Psoas muscle (tissue), 8 donors: Measurements from ENCODE around the gene DYNLT1. TPM values are rescaled to one million over a fixed set of nuclear protein-coding genes. Genes with fewer than 3 reads are reported as not detected.
"Not testable (repeated sequence)": the region's sequence is repeated elsewhere in the genome, so short reads cannot be mapped to it uniquely, and the experiment has no call there.

Source experiments
- ATAC-seq, 4 donors: fragments of 200-7000 bp; cut with Tn5 transposase; one replicate each; pipeline ENCODE4 v1.9.1; 2020; ENCODE audit warnings: moderate library complexity in 3 of 4, mild to moderate bottlenecking in 2 of 4
- DNase-seq, 2 donors: peaks; one replicate each; pipeline ENCODE4 v3.0.0-alpha.2; 2020
- H3K27ac ChIP-seq: fragments of 200-600 bp; one replicate; pipeline ENCODE4 v1.8.0; 2022
- H3K27me3 ChIP-seq, 3 donors: fragments of 200-600 bp in 1 of 3; one replicate each; pipeline versions ENCODE4 v1.6.1 to v1.8.0; 2013 to 2022; ENCODE audit warnings: low read length in 2 of 3, mild to moderate bottlenecking in 2 of 3, moderate library complexity in 1 of 3; ENCODE audit not compliant: insufficient read depth in 3 of 3
- H3K36me3 ChIP-seq, 2 donors: fragments of 200-600 bp in 1 of 2; one replicate each; pipeline versions ENCODE4 v1.6.1 to v1.8.0; 2013 to 2022; ENCODE audit warnings: low read depth in 1 of 2, mild to moderate bottlenecking in 1 of 2, moderate library complexity in 1 of 2; ENCODE audit not compliant: insufficient read depth in 1 of 2
- H3K4me1 ChIP-seq: fragments of 200-600 bp; one replicate; pipeline ENCODE4 v1.8.0; 2022
- H3K4me3 ChIP-seq: fragments of 200-600 bp; one replicate; pipeline ENCODE4 v1.8.0; 2022; ENCODE audit warnings: mild to moderate bottlenecking
- H3K9me3 ChIP-seq: fragments of 200-600 bp; one replicate; pipeline ENCODE4 v1.8.0; 2022
- WGBS, 3 donors: extraction: QIAGEN DNeasy Blood & Tissue Kit; methylation state at CpG; one replicate each; pipeline versions ENCODE4 v1.1.6 to v1.1.7; 2013; 5-methylcytosine and 5-hydroxymethylcytosine counted together
- intact Hi-C, 2 donors: fragments of 100-400 bp; cut with DNase I; formaldehyde crosslinking; loops; one replicate each; pipeline versions ENCODE4 v1.11.0 to v1.14.2; 2022
- polyA plus RNA-seq, 3 donors: library from polyadenylated mRNA; stranded (reverse); fragments of 200-250 nt; gene quantifications; one replicate each; pipeline ENCODE4 v1.2.3, GENCODE V29; 2013
- total RNA-seq, 4 donors: library from RNA; stranded (reverse); fragmentation: NEBNext Ultra II Directional in 2 of 4; extraction: Animal tissue kit (Norgen Biotek cat#: 25700) in 2 of 4; gene quantifications; one replicate each; pipeline versions ENCODE4 v1.2.1 to v1.2.4, GENCODE V29; 2021 to 2023
- TF ChIP-seq, protein P1 (sequence below): fragments of 200-600 bp; IDR thresholded peaks from one replicate; pipeline ENCODE4 v1.8.0; 2022; ENCODE audit warnings: antibody characterized with exemption
- donor health status: healthy with polysubstance abuse.
- donor health status: DM: no; HTN: no; CAD: no; lungs with moderate emphysema.
- donor health status: Bipolar disorder and iron deficiency.
- donor health status: healthy.
- donor health status: DM: yes; HTN: yes; CAD: no.
- donor health status: DM: no; HTN: no; CAD: no.
- donor health status: DM: no; HTN: no; CAD: no.
- donor health status: DM: yes; HTN: yes; CAD: no.

DYNLT1 gene
- total and polyA plus RNA-seq, 7 donors: 112 to 202 (median 146) TPM

DNA sequence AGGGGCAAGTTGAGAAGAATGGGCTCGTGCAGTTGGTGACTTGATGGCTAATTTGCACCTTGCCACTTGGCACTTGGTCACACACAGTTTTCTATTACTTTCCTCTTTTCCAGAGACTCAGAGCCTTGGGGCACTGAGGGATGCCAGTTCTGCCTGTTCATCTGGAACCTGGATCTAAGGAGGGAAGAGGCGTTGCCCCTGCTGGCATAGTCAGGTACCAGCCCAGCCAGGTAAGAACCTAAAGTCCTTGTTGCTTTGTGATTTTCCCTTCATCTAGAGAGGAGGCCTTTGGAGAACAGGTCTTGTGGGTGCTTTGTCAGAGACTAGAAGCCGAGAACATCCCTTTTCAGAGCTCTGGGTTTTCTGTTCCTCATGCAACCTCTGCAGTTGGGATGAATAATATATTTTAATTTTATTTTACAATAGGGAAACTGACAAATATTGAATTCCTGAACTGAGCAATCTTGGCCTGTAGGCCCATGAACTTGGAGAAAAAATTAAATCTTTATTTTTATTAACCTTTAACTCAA lies 16.7 kb upstream of the DYNLT1 start:
- no peak overlapping the region for H3K4me3 ChIP-seq
- TF ChIP-seq, protein P1, sequence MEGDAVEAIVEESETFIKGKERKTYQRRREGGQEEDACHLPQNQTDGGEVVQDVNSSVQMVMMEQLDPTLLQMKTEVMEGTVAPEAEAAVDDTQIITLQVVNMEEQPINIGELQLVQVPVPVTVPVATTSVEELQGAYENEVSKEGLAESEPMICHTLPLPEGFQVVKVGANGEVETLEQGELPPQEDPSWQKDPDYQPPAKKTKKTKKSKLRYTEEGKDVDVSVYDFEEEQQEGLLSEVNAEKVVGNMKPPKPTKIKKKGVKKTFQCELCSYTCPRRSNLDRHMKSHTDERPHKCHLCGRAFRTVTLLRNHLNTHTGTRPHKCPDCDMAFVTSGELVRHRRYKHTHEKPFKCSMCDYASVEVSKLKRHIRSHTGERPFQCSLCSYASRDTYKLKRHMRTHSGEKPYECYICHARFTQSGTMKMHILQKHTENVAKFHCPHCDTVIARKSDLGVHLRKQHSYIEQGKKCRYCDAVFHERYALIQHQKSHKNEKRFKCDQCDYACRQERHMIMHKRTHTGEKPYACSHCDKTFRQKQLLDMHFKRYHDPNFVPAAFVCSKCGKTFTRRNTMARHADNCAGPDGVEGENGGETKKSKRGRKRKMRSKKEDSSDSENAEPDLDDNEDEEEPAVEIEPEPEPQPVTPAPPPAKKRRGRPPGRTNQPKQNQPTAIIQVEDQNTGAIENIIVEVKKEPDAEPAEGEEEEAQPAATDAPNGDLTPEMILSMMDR: no peak
- DNase-seq: no peak
- H3K9me3 ChIP-seq: no peaks in the 10 kb centered on the region
- no peak for ATAC-seq
- H3K27ac ChIP-seq: no peak overlapping the region
- H3K36me3 ChIP-seq: peaks cover 0 to 6% of the 10 kb centered on the region in 2 donors
- WGBS, 3 donors: 88 to 95% (median 93%) methylated on average over 3 of the region's 3 CpGs
- peaks cover 21% of the 10 kb centered on the region for H3K4me1 ChIP-seq
- H3K27me3 ChIP-seq: no peaks in the 10 kb centered on the region
- intact Hi-C loops: loop anchor here in 1 of 2 donors (5.0 kb wide), 1 partner anchor 36 kb away; no protein-coding TSS in a partner anchor

DNA sequence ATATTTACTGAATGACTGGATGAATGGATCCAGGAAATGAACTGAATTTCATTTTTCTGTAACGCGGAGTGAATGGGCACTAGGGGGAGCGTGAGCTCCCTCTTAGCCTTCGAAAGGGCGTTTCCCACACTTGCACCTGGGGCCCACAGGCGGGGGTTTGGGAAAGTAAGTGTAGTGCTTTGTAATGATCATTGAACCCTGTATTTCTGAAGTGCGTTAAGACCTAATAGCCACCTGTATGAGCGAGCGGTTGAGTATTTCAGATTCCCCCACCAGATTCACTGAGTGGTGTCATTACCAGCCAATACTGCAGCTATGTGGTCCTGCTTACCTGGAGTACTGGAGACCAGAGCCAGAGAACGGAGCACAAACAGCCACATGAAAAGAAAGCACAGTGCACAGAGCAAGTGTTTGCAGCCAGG lies 15.8 kb upstream of the DYNLT1 start:
- no peaks in the 10 kb centered on the region for H3K9me3 ChIP-seq
- no peak overlapping the region for H3K4me3 ChIP-seq
- peaks cover 20% of the 10 kb centered on the region for H3K4me1 ChIP-seq
- intact Hi-C loops: loop anchor here in 1 of 2 donors (5.0 kb wide), 1 partner anchor 37 kb away; no protein-coding TSS in a partner anchor
- H3K27me3 ChIP-seq: no peaks in the 10 kb centered on the region
- ATAC-seq: no peak
- TF ChIP-seq, protein P1: peak; percentile 31
- 44 to 59% (median 59%) methylated on average over 10 of the region's 10 CpGs for WGBS, 3 donors
- H3K27ac ChIP-seq: no peak overlapping the region
- no peaks in the 10 kb centered on the region for H3K36me3 ChIP-seq
- DNase-seq: no peak

DNA sequence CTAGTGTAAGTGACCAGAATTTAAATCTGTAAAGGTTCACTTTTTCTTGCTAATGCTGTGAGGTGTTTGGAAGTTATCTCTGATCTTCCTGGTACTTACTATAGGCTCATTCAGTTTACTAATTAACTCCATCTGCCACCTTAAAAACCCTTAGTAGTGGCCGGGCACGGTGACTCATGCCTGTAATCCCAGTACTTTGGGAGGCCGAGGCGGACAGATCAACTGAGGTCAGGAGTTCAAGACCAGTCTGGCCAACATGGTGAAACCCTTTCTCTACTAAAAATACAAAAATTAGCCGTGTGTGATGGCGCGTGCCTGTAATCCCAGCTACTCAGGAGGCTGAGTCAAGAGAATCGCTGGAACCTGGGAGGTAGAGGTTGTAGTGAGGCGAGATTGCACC lies 12.4 kb upstream of the DYNLT1 start:
- H3K27ac ChIP-seq, ATAC-seq, H3K36me3 ChIP-seq, intact Hi-C loops, DNase-seq, H3K27me3 ChIP-seq, H3K4me3 ChIP-seq, H3K9me3 ChIP-seq: not testable (repeated sequence)
- WGBS, 3 donors: 63 to 73% (median 66%) methylated on average over 9 of the region's 9 CpGs
- H3K4me1 ChIP-seq: peaks cover 20% of the 10 kb centered on the region

DNA sequence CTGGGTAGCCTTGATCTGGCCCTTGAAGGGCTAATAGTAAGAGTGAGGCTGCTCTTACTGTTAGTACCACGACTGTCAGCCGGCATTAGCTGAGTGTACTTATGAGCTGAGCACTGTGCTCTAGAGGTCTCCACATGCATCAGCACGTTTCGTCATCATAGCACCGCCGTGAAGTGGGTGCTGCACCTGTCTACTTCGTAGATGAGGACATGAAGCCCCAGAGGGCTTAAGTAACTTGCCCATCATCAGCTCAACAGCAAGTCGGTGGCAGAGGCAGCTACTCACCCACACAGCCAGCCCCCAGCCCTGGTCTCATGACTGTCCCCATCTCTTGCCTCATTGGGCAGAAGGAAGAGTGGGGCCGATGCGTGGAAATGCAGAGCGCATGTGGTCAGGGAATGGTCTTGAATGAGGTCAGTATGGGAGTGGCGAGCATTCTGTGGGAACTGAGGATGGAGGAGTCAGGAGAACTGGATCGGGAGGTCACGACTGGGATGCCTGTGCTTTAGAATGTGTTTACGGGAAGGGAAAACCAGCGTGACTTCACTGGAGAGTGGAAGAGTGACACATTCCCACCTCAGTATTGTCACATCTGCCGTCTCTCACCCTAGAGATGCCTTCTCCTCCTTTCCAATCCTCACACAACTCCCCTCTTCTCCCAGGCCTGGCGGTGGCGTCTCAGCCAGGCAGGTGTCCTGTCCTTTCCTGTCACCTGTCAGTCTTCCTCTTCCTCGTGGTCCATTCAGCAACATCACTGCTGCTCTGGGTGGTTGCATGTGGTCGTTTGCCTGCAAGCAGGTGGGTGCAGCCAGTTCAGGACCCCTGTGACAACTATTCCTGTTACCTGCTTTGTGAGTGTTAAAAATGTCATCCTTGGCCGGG lies 11.3 kb upstream of the DYNLT1 start:
- H3K4me1 ChIP-seq: peaks cover 20% of the 10 kb centered on the region
- ATAC-seq (peak; percentile 41 to 78 (median 54)), DNase-seq (peak in 1 of 2 donors; percentile 56)
- no peaks in the 10 kb centered on the region for H3K36me3 ChIP-seq
- TF ChIP-seq, protein P1: no peak
- peak overlapping the region; percentile 85 for H3K27ac ChIP-seq
- H3K4me3 ChIP-seq: peak overlapping the region; percentile 29
- no peaks in the 10 kb centered on the region for H3K27me3 ChIP-seq
- intact Hi-C loops: no loop called here
- H3K9me3 ChIP-seq: no peaks in the 10 kb centered on the region
- 75 to 82% (median 79%) methylated on average over 21 to 22 of the region's 22 CpGs for WGBS, 3 donors

DNA sequence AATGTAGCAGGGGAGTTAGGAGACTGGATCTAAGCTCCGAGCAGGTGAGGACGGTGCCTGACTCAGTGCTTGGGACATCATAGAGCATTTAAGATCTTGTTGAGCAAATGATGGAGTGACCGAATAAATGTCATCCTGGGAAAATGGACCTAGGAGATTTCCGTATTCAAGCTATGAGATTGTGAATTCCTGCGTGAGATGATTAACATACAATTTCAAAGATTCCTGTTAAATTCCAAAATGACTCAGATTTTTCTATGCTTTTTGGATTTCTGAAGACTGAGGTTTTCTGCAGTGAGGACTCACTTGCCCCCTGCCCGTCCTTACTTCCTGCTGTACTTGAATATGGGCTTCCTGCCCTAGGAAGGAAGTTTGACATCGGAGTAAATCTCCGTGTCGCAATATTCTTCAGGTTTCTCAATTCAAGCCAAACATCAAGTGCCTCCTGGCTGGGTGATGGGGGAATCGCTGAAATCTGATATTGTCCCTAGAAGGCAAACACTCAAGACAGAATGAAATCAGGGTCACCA lies 10.5 kb upstream of the DYNLT1 start:
- peak overlapping the region; percentile 85 for H3K27ac ChIP-seq
- intact Hi-C loops: no loop called here
- TF ChIP-seq, protein P1: no peak
- ATAC-seq (peak; percentile 72 to 81 (median 75)), DNase-seq (no peak)
- no peaks in the 10 kb centered on the region for H3K36me3 ChIP-seq
- H3K27me3 ChIP-seq: no peaks in the 10 kb centered on the region
- peak overlapping the region; percentile 29 for H3K4me3 ChIP-seq
- 18 to 27% (median 18%) methylated on average over 10 of the region's 10 CpGs for WGBS, 3 donors
- H3K4me1 ChIP-seq: peaks cover 20% of the 10 kb centered on the region
- H3K9me3 ChIP-seq: no peaks in the 10 kb centered on the region
